Activated CD8-positive, alpha-beta memory T cell treated with anti-CD3 and anti-CD28 coated beads, Interleukin-2, amount 50 U/mL, for 24 hours (primary cell): ENCODE measurements around the gene SUSD3.
A peak's percentile ranks its signal among the peaks of the same experiment; 100 is the strongest.

Experiments
- DNase-seq: peaks from one replicate; pipeline ENCODE4 v3.0.0-alpha.2; 2020; ENCODE audit errors: extremely low read depth

Gene SUSD3

GRCh38 chr9:93123561-93124283, 65.2 kb downstream of the SUSD3 start:
- DNase-seq, result no peak

- DNase-seq, result no peak
These were observed 66.3 kb downstream of the SUSD3 start for GRCh38 chr9:93124793-93125192.

GRCh38 chr9:93125331-93125894, 66.9 kb downstream of the SUSD3 start:
- DNase-seq, result no peak

GRCh38 chr9:93126151-93126781, 67.8 kb downstream of the SUSD3 start:
- no peak for DNase-seq

- DNase-seq, result no peak
These were observed 68.4 kb downstream of the SUSD3 start for GRCh38 chr9:93126825-93127368.

- DNase-seq, result no peak
These were observed 69.0 kb downstream of the SUSD3 start for GRCh38 chr9:93127395-93127911.

- DNase-seq, result no peak
These were observed 69.7 kb downstream of the SUSD3 start for GRCh38 chr9:93128011-93128714.

GRCh38 chr9:93128715-93129224, 70.3 kb downstream of the SUSD3 start:
- DNase-seq, result no peak

GRCh38 chr9:93129286-93129685, 70.8 kb downstream of the SUSD3 start:
- DNase-seq, result no peak

- no peak for DNase-seq
These were observed 71.4 kb downstream of the SUSD3 start for GRCh38 chr9:93129691-93130500.

- DNase-seq, result no peak
These were observed 72.5 kb downstream of the SUSD3 start for GRCh38 chr9:93130861-93131481.

GRCh38 chr9:93131599-93132286, 73.2 kb downstream of the SUSD3 start:
- DNase-seq, result no peak

- no peak for DNase-seq
These were observed 73.9 kb downstream of the SUSD3 start for GRCh38 chr9:93132287-93132927.

- no peak for DNase-seq
These were observed 74.6 kb downstream of the SUSD3 start for GRCh38 chr9:93132946-93133680.

- DNase-seq, result no peak
These were observed 75.1 kb downstream of the SUSD3 start for GRCh38 chr9:93133681-93134014.

GRCh38 chr9:93134015-93134739, 75.7 kb downstream of the SUSD3 start, which contains the start of gene NINJ1:
Gene NINJ1, minus strand, starts transcription at chr9:93134251. Its CDS starts 34 bp downstream, at chr9:93134217.
- peak; percentile 62 for DNase-seq
